ENCODE data around the gene SLC46A1.

DNA sequence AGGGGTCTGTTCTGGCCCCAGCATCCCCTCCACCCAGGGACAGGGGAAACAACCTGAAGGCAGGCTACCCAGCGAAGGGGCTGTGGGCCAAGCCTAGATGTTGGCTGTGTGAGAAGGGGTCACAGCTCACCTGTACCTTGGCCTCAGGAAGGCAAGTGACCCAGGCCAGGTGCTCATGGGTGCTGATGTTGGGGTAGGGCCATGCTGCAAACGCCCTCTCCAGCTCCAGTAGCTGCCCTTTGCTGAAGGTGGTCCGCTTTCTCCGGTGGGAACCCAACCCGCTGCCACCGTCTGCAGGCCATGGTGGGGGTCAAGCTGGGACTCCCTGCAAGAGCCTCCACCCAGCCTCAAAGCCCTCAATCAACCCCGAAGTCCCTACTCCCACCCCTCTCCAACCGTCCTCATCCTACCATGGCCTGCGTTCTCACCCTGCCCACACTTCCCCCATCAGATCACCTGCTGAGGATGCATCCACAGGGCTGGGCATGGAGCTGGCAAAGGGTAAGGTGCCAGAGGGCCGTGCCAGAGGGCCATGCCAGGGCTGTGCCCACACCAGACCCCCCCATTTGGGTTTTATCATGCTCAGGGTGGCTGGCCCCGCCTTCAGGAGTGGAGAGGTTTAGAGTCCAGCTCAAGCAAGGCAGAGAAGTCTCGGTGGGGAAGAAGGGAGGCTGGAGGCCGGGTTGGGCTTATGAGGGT is 41.2 kb downstream of the SLC46A1 start, which contains the start of gene SEBOX:
- TF ChIP-seq, protein P1, sequence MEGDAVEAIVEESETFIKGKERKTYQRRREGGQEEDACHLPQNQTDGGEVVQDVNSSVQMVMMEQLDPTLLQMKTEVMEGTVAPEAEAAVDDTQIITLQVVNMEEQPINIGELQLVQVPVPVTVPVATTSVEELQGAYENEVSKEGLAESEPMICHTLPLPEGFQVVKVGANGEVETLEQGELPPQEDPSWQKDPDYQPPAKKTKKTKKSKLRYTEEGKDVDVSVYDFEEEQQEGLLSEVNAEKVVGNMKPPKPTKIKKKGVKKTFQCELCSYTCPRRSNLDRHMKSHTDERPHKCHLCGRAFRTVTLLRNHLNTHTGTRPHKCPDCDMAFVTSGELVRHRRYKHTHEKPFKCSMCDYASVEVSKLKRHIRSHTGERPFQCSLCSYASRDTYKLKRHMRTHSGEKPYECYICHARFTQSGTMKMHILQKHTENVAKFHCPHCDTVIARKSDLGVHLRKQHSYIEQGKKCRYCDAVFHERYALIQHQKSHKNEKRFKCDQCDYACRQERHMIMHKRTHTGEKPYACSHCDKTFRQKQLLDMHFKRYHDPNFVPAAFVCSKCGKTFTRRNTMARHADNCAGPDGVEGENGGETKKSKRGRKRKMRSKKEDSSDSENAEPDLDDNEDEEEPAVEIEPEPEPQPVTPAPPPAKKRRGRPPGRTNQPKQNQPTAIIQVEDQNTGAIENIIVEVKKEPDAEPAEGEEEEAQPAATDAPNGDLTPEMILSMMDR (conservative IDR thresholded peaks at IDR 0.05 in 1 of 2, IDR thresholded peaks at IDR 0.05 in 1 of 2; ENCODE audit: extremely low read depth in 1 of 2, insufficient read depth in 1 of 2, low read depth in 1 of 2, low read length in 2 of 2): no peak
- TF ChIP-seq EZH2 (IDR thresholded peaks at IDR 0.05; ENCODE audit: borderline replicate concordance, low read length): no peak
